ENCODE results near the gene AGBL3. TPM values are rescaled to one million over a fixed set of nuclear protein-coding genes. Genes with fewer than 3 reads are reported as not detected.

Gene AGBL3
- total and polyA plus RNA-seq, 9 of the 15 experiments (the other 6 are each of a cell fraction or from before 2014, with no cell fraction given) = 0.54 to 2.9 (median 1.7) TPM

DNA sequence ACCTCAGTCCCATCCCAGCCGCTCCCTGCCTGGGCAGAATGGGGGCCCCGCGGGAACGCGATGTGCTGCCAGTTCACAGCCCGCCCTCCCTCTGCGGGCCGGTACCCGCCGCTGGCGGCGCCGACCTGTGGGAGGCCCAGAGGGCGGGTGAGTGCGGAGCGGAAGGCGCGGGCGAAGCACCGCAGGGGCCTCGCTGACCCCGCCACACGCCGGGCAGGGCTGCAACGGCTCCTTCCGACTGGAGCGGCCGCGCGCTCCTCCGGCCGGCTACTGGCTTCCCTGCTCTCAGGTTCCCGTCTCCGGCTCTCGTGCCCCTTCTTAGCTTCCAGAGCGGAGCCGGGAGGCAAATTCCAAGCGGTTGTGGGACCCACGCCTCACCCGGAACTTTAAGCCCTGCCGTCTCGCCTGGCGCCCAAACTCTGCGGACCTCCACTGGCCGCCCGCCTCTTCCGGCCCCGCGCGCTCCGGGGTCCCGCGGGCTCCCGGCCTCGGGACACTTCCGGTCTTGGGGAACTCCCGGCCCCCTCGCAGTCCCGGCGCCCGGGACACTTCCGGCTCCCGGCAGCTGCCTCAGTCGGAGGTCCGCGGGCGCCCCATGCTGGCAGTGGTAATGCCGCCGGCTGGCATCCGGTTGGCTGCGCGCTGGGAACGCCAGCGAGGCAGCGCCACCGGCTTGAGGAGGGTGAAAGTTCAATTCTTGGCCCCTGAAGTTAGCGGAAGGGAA is 184.1 kb downstream of the AGBL3 start, which contains the start of gene CYREN (continued):
- no peak for TF ChIP-seq ZNF274 (IDR thresholded peaks at IDR 0.05; ENCODE audit: borderline replicate concordance, low read depth, low read length)
- TF ChIP-seq, protein P1, sequence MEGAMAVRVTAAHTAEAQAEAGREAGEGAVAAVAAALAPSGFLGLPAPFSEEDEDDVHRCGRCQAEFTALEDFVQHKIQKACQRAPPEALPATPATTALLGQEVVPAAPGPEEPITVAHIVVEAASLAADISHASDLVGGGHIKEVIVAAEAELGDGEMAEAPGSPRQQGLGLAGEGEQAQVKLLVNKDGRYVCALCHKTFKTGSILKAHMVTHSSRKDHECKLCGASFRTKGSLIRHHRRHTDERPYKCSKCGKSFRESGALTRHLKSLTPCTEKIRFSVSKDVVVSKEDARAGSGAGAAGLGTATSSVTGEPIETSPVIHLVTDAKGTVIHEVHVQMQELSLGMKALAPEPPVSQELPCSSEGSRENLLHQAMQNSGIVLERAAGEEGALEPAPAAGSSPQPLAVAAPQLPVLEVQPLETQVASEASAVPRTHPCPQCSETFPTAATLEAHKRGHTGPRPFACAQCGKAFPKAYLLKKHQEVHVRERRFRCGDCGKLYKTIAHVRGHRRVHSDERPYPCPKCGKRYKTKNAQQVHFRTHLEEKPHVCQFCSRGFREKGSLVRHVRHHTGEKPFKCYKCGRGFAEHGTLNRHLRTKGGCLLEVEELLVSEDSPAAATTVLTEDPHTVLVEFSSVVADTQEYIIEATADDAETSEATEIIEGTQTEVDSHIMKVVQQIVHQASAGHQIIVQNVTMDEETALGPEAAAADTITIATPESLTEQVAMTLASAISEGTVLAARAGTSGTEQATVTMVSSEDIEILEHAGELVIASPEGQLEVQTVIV (CRISPR knock-in tag; IDR thresholded peaks at IDR 0.05; ENCODE audit: borderline replicate concordance) = no peak
- TF ChIP-seq GTF2E2 (tag; IDR thresholded peaks at IDR 0.05) = peak; percentile 97
- TF ChIP-seq, protein P2, sequence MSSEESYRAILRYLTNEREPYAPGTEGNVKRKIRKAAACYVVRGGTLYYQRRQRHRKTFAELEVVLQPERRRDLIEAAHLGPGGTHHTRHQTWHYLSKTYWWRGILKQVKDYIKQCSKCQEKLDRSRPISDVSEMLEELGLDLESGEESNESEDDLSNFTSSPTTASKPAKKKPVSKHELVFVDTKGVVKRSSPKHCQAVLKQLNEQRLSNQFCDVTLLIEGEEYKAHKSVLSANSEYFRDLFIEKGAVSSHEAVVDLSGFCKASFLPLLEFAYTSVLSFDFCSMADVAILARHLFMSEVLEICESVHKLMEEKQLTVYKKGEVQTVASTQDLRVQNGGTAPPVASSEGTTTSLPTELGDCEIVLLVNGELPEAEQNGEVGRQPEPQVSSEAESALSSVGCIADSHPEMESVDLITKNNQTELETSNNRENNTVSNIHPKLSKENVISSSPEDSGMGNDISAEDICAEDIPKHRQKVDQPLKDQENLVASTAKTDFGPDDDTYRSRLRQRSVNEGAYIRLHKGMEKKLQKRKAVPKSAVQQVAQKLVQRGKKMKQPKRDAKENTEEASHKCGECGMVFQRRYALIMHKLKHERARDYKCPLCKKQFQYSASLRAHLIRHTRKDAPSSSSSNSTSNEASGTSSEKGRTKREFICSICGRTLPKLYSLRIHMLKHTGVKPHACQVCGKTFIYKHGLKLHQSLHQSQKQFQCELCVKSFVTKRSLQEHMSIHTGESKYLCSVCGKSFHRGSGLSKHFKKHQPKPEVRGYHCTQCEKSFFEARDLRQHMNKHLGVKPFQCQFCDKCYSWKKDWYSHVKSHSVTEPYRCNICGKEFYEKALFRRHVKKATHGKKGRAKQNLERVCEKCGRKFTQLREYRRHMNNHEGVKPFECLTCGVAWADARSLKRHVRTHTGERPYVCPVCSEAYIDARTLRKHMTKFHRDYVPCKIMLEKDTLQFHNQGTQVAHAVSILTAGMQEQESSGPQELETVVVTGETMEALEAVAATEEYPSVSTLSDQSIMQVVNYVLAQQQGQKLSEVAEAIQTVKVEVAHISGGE (CRISPR knock-in tag; IDR thresholded peaks at IDR 0.05) = peak; percentile 97 to 99 (median 98)
- no peak for TF ChIP-seq ZKSCAN3 (CRISPR knock-in tag; IDR thresholded peaks at IDR 0.05)
- TF ChIP-seq ZNF778 (CRISPR knock-in tag; IDR thresholded peaks at IDR 0.05) = no peak
- peak; percentile 94 for TF ChIP-seq RBM22 (IDR thresholded peaks at IDR 0.05; ENCODE audit: low read depth, low read length, poor library complexity, severe bottlenecking)
- peak; percentile 84 for TF ChIP-seq ZNF830 (CRISPR knock-in tag; IDR thresholded peaks at IDR 0.05)
- TF ChIP-seq PHF8 (IDR thresholded peaks at IDR 0.05; ENCODE audit: borderline replicate concordance, low read length) = peak; percentile 98
- TF ChIP-seq, protein P3, sequence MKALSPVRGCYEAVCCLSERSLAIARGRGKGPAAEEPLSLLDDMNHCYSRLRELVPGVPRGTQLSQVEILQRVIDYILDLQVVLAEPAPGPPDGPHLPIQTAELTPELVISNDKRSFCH (CRISPR knock-in tag; IDR thresholded peaks at IDR 0.05) = no peak
- TF ChIP-seq, protein P3 (tag; IDR thresholded peaks at IDR 0.05) = peak; percentile 84
- no peak for TF ChIP-seq RFX7 (CRISPR knock-in tag; IDR thresholded peaks at IDR 0.05)
- TF ChIP-seq RBM39 (optimal IDR thresholded peaks at IDR 0.05; ENCODE audit: low read depth, low read length) = peak; percentile 38
- TF ChIP-seq ARHGAP35 (IDR thresholded peaks at IDR 0.05; ENCODE audit: partially characterized antibody) = no peak
